MM.1S (cell line): ENCODE measurements around the gene SYTL4.

Experiments
- DNase-seq: peaks from one replicate; pipeline ENCODE4 v3.0.0-alpha.2; 2015
- H2AFZ ChIP-seq: fragments of 300-600 bp; sonication (generic); 2 replicates; pipeline ENCODE4 v1.6.0; 2016; ENCODE audit warnings: antibody characterized with exemption, low read length
- H3F3A ChIP-seq: fragments of 300-600 bp; sonication (generic); 2 replicates; pipeline ENCODE4 v1.6.1; 2016; ENCODE audit warnings: mild to moderate bottlenecking, antibody characterized with exemption, low read length, moderate library complexity, mixed read lengths; ENCODE audit not compliant: insufficient read depth
- H3K27ac ChIP-seq: fragments of 300-600 bp; sonication (generic); 2 replicates; pipeline ENCODE4 v1.5.1; 2016; ENCODE audit warnings: mild to moderate bottlenecking, low read length
- H3K27me3 ChIP-seq: fragments of 300-600 bp; sonication (generic); replicated peaks from 2 replicates; pipeline ENCODE4 v1.6.0; 2016; ENCODE audit warnings: low read length; ENCODE audit not compliant: insufficient read depth
- H3K36me3 ChIP-seq: fragments of 300-600 bp; sonication (generic); replicated peaks from 2 replicates; pipeline ENCODE4 v1.6.1; 2016; ENCODE audit warnings: mild to moderate bottlenecking, low read length, mixed read lengths; ENCODE audit not compliant: insufficient read depth
- H3K4me1 ChIP-seq: fragments of 300-600 bp; sonication (generic); 2 replicates; pipeline ENCODE4 v1.6.1; 2016; ENCODE audit warnings: low read length, mixed read lengths
- H3K4me2 ChIP-seq: fragments of 300-600 bp; sonication (generic); 2 replicates; pipeline ENCODE4 v1.6.0; 2016; ENCODE audit warnings: low read depth, low read length
- H3K4me3 ChIP-seq: fragments of 300-600 bp; sonication (generic); 2 replicates; pipeline ENCODE4 v1.5.1; 2016; ENCODE audit warnings: low read length, mixed read lengths
- H3K79me2 ChIP-seq: fragments of 300-600 bp; sonication (generic); 2 replicates; pipeline ENCODE4 v1.6.1; 2016; ENCODE audit warnings: mixed run types, low read length, mixed read lengths
- H3K9ac ChIP-seq: fragments of 300-600 bp; sonication (generic); 2 replicates; pipeline ENCODE4 v1.6.1; 2016; ENCODE audit warnings: low read length, mixed read lengths
- H3K9me2 ChIP-seq: fragments of 300-600 bp; sonication (generic); replicated peaks from 2 replicates; pipeline ENCODE4 v1.6.1; 2016; ENCODE audit warnings: mild to moderate bottlenecking, low read length, mixed read lengths; ENCODE audit not compliant: insufficient read depth
- H3K9me3 ChIP-seq: fragments of 300-600 bp; sonication (generic); replicated peaks from 2 replicates; pipeline ENCODE4 v1.6.1; 2016; ENCODE audit warnings: mild to moderate bottlenecking, low read length, mixed read lengths; ENCODE audit not compliant: insufficient read depth
- H4K20me1 ChIP-seq: fragments of 300-600 bp; sonication (generic); 2 replicates; pipeline ENCODE4 v1.6.1; 2016; ENCODE audit warnings: mild to moderate bottlenecking, low read length, moderate library complexity, mixed read lengths; ENCODE audit not compliant: insufficient read depth
- EZH2 ChIP-seq: fragments of 300-600 bp; sonication (generic); optimal IDR thresholded peaks from 2 replicates; pipeline ENCODE3; 2017; ENCODE audit warnings: low read depth, mild to moderate bottlenecking, antibody characterized with exemption, low read length, mixed read lengths
- EZH2phosphoT487 ChIP-seq: fragments of 300-600 bp; sonication (generic); IDR thresholded peaks from 2 replicates; pipeline ENCODE4 v1.6.1; 2018; ENCODE audit warnings: antibody characterized with exemption, low read length
- TF ChIP-seq, protein P1 (sequence below): fragments of 300-600 bp; sonication (generic); IDR thresholded peaks from 2 replicates; pipeline ENCODE4 v1.5.1; 2016; ENCODE audit warnings: antibody characterized with exemption, low read length, mixed read lengths

The SYTL4 gene

GRCh38 chrX:100643956-100644860 lies 87.7 kb downstream of the SYTL4 start, which contains the start of gene SRPX2:
TSS of gene SRPX2 (plus strand) at chrX:100644199. CDS start at chrX:100646323, 2,124 bp downstream.
- Histone ChIP-seq H3K4me1 (no peaks in the 10 kb centered on the region), H3K9ac (no peak within 1 kb of the TSS)

DNA sequence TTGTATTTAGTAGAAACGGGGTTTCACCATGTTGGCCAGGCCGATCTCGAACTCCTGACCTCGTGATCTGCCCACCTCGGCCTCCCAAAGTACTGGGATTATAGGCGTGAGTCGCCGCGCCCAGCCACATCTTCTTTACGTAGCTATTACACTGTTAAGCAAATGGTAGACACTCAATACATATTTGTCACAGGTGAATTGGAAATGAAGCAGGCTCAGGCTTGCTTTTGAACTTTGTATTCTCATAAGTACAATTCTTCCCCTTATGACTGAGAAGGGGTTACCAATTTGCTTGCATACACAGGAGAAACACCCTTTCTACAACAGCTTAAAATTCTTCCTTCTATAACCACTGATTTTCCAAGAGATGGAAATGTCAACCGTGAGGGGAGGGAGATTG lies 88.7 kb downstream of the SYTL4 start:
- H3K27ac ChIP-seq = no peak overlapping the region
- no peaks in the 10 kb centered on the region for H3K9me3 ChIP-seq
- no peak for DNase-seq
- no peak overlapping the region for H3K9ac ChIP-seq
- H3F3A ChIP-seq = no peaks in the 10 kb centered on the region
- no peak overlapping the region for H3K4me2 ChIP-seq
- H3K4me3 ChIP-seq = no peak overlapping the region
- no peaks in the 10 kb centered on the region for H3K4me1 ChIP-seq
- H3K9me2 ChIP-seq = no peaks in the 10 kb centered on the region
- H3K36me3 ChIP-seq = no peaks in the 10 kb centered on the region
- H3K79me2 ChIP-seq = no peaks in the 10 kb centered on the region
- no peak overlapping the region for H2AFZ ChIP-seq
- H4K20me1 ChIP-seq = no peaks in the 10 kb centered on the region
- TF ChIP-seq, protein P1, sequence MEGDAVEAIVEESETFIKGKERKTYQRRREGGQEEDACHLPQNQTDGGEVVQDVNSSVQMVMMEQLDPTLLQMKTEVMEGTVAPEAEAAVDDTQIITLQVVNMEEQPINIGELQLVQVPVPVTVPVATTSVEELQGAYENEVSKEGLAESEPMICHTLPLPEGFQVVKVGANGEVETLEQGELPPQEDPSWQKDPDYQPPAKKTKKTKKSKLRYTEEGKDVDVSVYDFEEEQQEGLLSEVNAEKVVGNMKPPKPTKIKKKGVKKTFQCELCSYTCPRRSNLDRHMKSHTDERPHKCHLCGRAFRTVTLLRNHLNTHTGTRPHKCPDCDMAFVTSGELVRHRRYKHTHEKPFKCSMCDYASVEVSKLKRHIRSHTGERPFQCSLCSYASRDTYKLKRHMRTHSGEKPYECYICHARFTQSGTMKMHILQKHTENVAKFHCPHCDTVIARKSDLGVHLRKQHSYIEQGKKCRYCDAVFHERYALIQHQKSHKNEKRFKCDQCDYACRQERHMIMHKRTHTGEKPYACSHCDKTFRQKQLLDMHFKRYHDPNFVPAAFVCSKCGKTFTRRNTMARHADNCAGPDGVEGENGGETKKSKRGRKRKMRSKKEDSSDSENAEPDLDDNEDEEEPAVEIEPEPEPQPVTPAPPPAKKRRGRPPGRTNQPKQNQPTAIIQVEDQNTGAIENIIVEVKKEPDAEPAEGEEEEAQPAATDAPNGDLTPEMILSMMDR = no peak
- TF ChIP-seq EZH2 (no peak), EZH2phosphoT487 (no peak)
- no peaks in the 10 kb centered on the region for H3K27me3 ChIP-seq

More at GRCh38 chrX:100643956-100644860, 87.7 kb downstream of the SYTL4 start, which contains the start of gene SRPX2:
- Histone ChIP-seq H3F3A (no peaks in the 10 kb centered on the region), H3K9me3 (no peaks in the 10 kb centered on the region), H3K79me2 (no peaks in the 10 kb centered on the region), H2AFZ (no peak within 1 kb of the TSS), H3K36me3 (no peaks in the 10 kb centered on the region), H3K9me2 (no peaks in the 10 kb centered on the region), H3K27ac (no peak within 1 kb of the TSS), H3K4me2 (no peak within 1 kb of the TSS), H3K27me3 (no peaks in the 10 kb centered on the region), H4K20me1 (no peaks in the 10 kb centered on the region), H3K4me3 (no peak within 1 kb of the TSS)
- DNase-seq = no peak
- TF ChIP-seq, protein P1 = no peak
- TF ChIP-seq EZH2 = no peak
- no peak for TF ChIP-seq EZH2phosphoT487

DNA sequence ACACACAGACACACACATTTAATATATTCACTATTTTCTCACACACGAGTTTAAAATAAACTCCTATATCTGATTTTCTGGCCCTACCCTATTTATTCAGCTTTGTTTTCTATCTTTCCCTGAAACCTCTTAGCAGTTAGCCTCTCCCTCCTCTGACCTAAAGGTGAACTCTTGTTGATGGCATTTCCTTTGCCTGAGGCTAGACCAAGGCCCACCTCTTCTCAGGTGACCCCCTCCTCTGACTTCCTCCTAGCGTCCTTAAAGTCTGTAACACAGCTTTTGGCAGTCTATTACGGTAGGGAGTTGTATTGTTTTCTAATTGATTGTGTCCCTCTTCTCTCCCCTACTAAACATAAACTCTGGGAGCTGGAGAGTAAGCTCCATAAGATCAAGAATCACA lies 89.6 kb downstream of the SYTL4 start:
- Histone ChIP-seq H3K4me3 (no peak overlapping the region), H2AFZ (no peak overlapping the region), H3K4me2 (no peak overlapping the region), H3K9me3 (no peaks in the 10 kb centered on the region), H3K36me3 (no peaks in the 10 kb centered on the region), H4K20me1 (no peaks in the 10 kb centered on the region), H3K27ac (no peak overlapping the region), H3K9me2 (no peaks in the 10 kb centered on the region), H3F3A (no peaks in the 10 kb centered on the region), H3K79me2 (no peaks in the 10 kb centered on the region), H3K4me1 (no peaks in the 10 kb centered on the region), H3K27me3 (0 out of 2 replicates have a peak, but pooled peaks cover 5% of the 10 kb centered on the region), H3K9ac (no peak overlapping the region)
- no peak for DNase-seq
- TF ChIP-seq EZH2 = no peak
